ENCODE data around the gene ADAMTS16.

ADAMTS16 gene

GRCh38 chr5:5351288-5351979 is 211.3 kb downstream of the ADAMTS16 start:
- no peak for DNase-seq

DNA sequence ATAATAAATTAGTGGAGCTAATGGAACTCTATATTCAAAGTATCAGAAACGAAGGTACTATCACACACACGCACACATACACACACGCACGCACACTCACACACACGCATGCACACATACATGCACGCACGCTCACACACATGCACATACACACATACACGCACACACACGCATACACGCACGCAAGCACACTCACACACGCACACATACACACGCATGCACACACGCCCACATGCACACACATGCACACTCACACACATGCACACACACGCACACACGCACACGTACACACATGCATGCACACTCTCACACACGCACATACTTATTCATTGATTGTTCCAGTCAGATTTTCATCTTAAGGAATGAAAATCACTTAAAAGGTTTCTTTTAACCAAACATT is 212.5 kb downstream of the ADAMTS16 start:
- no peak for DNase-seq

DNA sequence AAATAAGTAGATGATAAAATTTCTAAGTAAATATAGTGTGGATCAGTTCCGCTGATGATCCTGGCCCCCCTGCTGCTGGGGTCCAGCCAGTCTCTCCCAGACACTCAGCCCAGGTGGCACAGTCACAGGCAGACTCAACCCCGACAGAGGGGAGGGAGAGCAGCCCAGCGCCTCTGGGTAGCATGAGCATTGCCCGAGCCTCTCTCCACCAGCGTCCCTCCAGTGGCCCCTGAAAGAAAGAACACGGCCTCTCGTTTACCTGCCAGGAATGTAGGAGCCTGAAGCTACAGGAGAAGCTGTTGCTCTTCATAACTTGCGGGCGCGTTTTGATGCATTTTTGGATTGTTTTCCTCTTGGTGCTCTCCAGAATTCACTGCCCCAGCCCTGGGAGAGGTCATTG is 213.6 kb downstream of the ADAMTS16 start:
- no peak for DNase-seq

GRCh38 chr5:5356765-5357164 is 216.6 kb downstream of the ADAMTS16 start:
- no peak for DNase-seq

DNA sequence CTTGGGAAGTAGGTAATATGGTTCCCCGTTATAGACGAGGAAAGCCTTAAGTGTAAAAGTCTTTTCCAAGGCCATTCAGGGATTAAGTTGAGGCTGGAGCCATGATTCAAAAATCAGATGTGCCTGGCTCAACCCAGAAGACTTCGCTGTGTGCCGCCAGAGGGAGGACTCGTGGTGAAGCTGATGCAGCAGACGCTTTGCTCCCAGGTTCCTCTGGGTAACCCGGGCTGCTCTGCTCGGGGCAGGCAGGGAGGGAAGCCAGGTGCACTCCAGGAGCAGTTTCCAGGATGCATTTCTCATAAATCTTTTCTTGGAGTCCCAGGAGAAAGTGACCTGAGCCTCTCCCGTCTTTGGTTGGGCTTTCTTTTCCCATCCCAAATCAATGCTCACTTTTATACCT is 219.5 kb downstream of the ADAMTS16 start:
- no peak for DNase-seq

DNA sequence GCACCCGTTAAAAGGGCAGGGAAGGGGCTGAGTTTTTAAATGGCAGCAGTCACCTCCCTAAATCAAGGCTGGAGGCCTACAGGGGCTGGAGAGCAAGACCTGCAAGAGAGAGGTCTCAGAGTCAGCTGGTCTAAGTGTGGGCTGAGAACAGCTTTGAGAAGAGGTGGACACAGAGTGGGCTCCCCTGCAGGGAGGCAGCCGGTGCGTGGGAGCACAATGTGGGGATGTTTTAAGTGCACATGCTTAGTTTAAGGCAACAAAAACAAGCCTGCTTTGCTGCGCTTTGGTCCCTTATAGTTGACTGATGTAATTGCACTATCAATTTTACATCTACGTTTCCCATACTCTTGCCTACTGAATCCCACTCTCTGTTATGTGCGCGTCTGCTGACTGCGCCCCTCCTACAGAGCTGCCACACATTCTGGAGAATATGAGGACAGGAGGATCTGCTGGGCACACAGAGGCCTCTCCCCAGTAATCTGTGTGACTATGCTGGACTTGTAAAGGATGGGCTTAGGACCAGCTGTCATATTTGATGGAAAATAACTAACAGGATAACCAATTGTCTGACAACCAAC is 220.3 kb downstream of the ADAMTS16 start:
- no peak for DNase-seq

GRCh38 chr5:5360941-5361520 is 220.9 kb downstream of the ADAMTS16 start:
- no peak for DNase-seq

DNA sequence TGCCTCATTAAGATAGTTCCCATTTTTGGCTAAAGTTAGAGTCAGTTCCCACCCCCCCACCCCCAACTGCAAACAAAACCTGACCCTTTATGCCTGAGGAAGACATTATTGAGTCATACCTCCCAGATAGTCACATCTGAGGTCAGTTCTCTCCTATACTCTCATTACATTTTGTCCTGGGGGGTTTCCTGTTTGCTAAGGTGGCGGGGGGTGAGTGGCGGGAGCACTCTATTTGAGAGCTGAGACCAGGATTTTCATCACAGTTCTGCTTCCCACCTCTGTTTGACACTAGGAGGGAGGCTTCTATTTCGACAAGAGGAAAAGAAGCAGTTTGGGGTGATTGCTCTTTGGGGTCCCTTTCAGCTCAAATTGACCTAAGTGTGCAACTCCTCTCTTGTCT is 222.9 kb downstream of the ADAMTS16 start:
- DNase-seq, result no peak

- no peak for DNase-seq
Measured at GRCh38 chr5:5364932-5365331, 224.8 kb downstream of the ADAMTS16 start.

GRCh38 chr5:5367739-5368138 is 227.6 kb downstream of the ADAMTS16 start:
- no peak for DNase-seq

DNA sequence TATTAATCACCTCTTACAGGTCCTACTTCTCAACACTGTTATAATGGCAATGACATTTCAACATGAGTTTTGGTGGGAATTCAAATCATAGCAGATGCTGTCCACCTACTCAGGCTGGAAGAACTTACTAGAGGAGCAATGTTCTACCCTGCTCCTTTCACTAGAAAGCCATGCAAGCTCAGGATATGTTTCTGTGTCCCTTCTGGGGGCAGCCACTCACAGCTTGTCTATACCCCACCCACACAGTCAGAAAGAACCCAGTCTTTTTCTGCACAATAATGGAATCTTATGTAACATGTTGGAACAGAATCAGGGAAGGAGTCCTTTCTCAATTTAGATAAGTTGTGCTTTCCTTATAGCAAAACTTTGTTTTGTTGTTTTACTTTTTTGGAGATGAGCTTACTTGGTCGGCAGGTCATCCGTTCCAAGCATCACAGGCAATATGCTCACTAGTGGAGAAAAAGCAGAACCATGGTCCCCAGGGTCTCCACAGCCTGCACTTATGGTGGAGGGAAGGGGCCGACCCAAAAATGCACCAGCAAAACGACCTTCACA is 229.0 kb downstream of the ADAMTS16 start:
- no peak for DNase-seq

All from stimulated activated CD4-positive, alpha-beta T cell treated with anti-CD3 and anti-CD28 coated beads, Interleukin-2, amount 100 ng/mL, for 48 hours (primary cell).